Body of pancreas (tissue), 4 donors: ENCODE data around the gene CLEC19A.

Experiments used
- CTCF ChIP-seq, 7 experiments: fragments of 450-650 bp in 4 of 7; fragments of 200-600 bp in 3 of 7; sonication (generic) in 3 of 7; IDR thresholded peaks; one replicate each; pipeline ENCODE4 v1.5.1; 2016 to 2019; ENCODE audit warnings: antibody characterized with exemption in 7 of 7
- POLR2A ChIP-seq, 3 donors: fragments of 450-650 bp; IDR thresholded peaks; one replicate each; pipeline ENCODE4 v1.6.1; 2016; ENCODE audit warnings: antibody characterized with exemption in 3 of 3, mild to moderate bottlenecking in 2 of 3

GRCh38 chr16:19287241-19287640 lies 1.7 kb downstream of the CLEC19A start:
- no peak for TF ChIP-seq CTCF (IDR thresholded peaks at IDR 0.05)
- no peak for TF ChIP-seq POLR2A (IDR thresholded peaks at IDR 0.05)
